GM12873 (cell line): ENCODE results near the gene TXNDC17.

ENCODE experiments used
- CTCF ChIP-seq: IDR thresholded peaks from 2 replicates; pipeline ENCODE4 v1.5.1; 2012; ENCODE audit warnings: low read depth, mild to moderate bottlenecking, moderate library complexity, low read length, control low read depth; ENCODE audit not compliant: insufficient read depth; ENCODE audit errors: missing control alignments

TXNDC17 gene

GRCh38 chr17:6681671-6682070, 40.8 kb downstream of the TXNDC17 start:
- no peak for TF ChIP-seq CTCF

- no peak for TF ChIP-seq CTCF
Observed at GRCh38 chr17:6682339-6682738, 41.5 kb downstream of the TXNDC17 start.

- no peak for TF ChIP-seq CTCF
Observed at GRCh38 chr17:6683081-6683684, 42.3 kb downstream of the TXNDC17 start.

DNA sequence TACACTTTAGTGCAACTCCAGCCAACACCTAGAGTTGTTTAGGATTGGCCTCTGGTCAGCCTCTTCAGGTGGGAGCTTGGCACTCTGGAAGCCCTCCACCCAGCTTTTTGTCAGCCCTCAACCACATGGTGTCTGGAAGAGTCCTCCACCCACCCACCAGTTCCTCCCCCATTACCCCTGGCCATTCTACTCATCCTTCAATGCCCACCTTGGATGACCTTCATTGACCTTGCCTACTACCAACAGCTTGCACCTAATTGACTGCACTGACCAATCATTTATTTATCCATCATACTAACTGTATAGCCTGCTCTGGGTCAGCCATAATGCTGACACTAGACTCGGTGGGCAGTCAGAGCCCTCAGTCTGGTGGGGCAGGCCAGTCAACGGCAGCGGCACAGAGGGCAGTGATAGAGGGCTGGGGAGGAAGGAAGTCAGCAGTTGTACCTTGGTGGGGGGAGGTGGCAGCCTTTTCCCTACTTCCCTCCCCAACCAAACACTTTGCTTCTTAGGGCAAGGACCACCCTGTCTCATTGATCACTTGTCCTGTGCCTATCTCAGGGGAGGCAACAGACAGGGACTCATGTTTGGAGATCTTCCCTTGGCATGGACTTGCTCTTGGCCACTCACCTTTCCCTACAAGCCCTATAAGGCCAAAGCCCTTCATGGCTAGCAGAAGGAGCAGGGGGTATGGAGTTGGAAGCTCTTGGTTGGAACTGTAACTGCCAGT, 43.0 kb downstream of the TXNDC17 start:
- no peak for TF ChIP-seq CTCF

DNA sequence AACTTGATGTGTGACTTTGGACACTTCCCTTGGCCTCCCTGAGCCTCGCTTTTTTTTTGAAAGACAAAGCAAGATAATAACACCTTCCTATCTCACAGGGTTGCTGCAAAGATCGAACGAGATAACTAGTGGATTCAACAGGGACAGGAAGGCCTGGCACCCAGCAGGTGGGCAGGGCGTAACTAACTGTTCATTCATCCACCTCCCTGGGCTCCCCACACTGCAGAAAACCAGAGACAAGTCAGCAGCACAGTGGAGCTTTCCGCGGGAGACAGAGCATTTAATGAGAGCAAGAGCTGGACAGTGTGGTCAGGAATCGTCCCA, 43.6 kb downstream of the TXNDC17 start:
- TF ChIP-seq CTCF, result no peak

- no peak for TF ChIP-seq CTCF
Observed at GRCh38 chr17:6684881-6685767, 44.3 kb downstream of the TXNDC17 start.

- TF ChIP-seq CTCF, result no peak
Observed at GRCh38 chr17:6686026-6686425, 45.2 kb downstream of the TXNDC17 start.
